GM18868 (cell line): ENCODE data around the gene AP1S3.
"Not testable (repeated sequence)": the region's sequence is repeated elsewhere in the genome, so short reads cannot be mapped to it uniquely, and the experiment has no call there.

Source experiments
- ATAC-seq: cut with Tn5 transposase; IDR thresholded peaks from one replicate; pipeline ENCODE4 v1.9.1; 2021; ENCODE audit warnings: mild to moderate bottlenecking, moderate library complexity; ENCODE audit not compliant: unreplicated experiment

AP1S3 gene

GRCh38 chr2:223811757-223812156, 25.6 kb downstream of the AP1S3 start:
- ATAC-seq, result no peak

GRCh38 chr2:223805008-223805407, 32.4 kb downstream of the AP1S3 start:
- no peak for ATAC-seq

GRCh38 chr2:223801736-223802135, 35.6 kb downstream of the AP1S3 start:
- ATAC-seq, result no peak

- ATAC-seq, result no peak
These were observed 36.5 kb downstream of the AP1S3 start for GRCh38 chr2:223800908-223801307.

- peak; percentile 98 for ATAC-seq
These were observed 39.3 kb downstream of the AP1S3 start for GRCh38 chr2:223797811-223798721.

- ATAC-seq, result no peak
These were observed 40.3 kb downstream of the AP1S3 start for GRCh38 chr2:223797037-223797436.

GRCh38 chr2:223789423-223789822, 48.0 kb downstream of the AP1S3 start:
- ATAC-seq, result no peak

GRCh38 chr2:223788826-223789225, 48.6 kb downstream of the AP1S3 start:
- no peak for ATAC-seq

GRCh38 chr2:223788106-223788505, 49.3 kb downstream of the AP1S3 start:
- ATAC-seq, result not testable (repeated sequence)

- ATAC-seq, result peak; percentile 66
These were observed 50.0 kb downstream of the AP1S3 start for GRCh38 chr2:223787358-223787757.

- peak; percentile 64 for ATAC-seq
These were observed 50.4 kb downstream of the AP1S3 start for GRCh38 chr2:223786943-223787342.

- ATAC-seq, result no peak
These were observed 51.1 kb downstream of the AP1S3 start for GRCh38 chr2:223786236-223786635.

GRCh38 chr2:223784221-223784772, 53.1 kb downstream of the AP1S3 start:
- no peak for ATAC-seq

GRCh38 chr2:223782629-223783028, 54.8 kb downstream of the AP1S3 start:
- ATAC-seq, result no peak

GRCh38 chr2:223781560-223781959, 55.8 kb downstream of the AP1S3 start:
- ATAC-seq, result no peak

- peak; percentile 88 for ATAC-seq
These were observed 57.5 kb downstream of the AP1S3 start for GRCh38 chr2:223779877-223780276.

- ATAC-seq, result no peak
These were observed 63.2 kb downstream of the AP1S3 start for GRCh38 chr2:223774193-223774592.

GRCh38 chr2:223772363-223772762, 65.0 kb downstream of the AP1S3 start:
- ATAC-seq, result no peak

GRCh38 chr2:223771475-223771874, 65.9 kb downstream of the AP1S3 start:
- no peak for ATAC-seq

- ATAC-seq, result no peak
These were observed 69.2 kb downstream of the AP1S3 start for GRCh38 chr2:223768179-223768578.

- no peak for ATAC-seq
These were observed 70.0 kb downstream of the AP1S3 start for GRCh38 chr2:223767341-223767740.

GRCh38 chr2:223765221-223765785, 72.1 kb downstream of the AP1S3 start:
- ATAC-seq, result no peak
